HG03103 (cell line): Measurements from ENCODE around the gene CCDC186.

Experiments
- ATAC-seq: cut with Tn5 transposase; IDR thresholded peaks from one replicate; pipeline ENCODE4 v1.9.1; 2021; ENCODE audit warnings: low read depth; ENCODE audit not compliant: unreplicated experiment

The CCDC186 gene

GRCh38 chr10:114118514-114118913 lies 55.5 kb downstream of the CCDC186 start:
- ATAC-seq = no peak

- no peak for ATAC-seq
Measured at GRCh38 chr10:114117728-114118127, 56.3 kb downstream of the CCDC186 start.

GRCh38 chr10:114115661-114116445 lies 58.1 kb downstream of the CCDC186 start:
- ATAC-seq = no peak

GRCh38 chr10:114110174-114110972 lies 63.6 kb downstream of the CCDC186 start:
- ATAC-seq = no peak

GRCh38 chr10:114103284-114103683 lies 70.7 kb downstream of the CCDC186 start:
- ATAC-seq = no peak

GRCh38 chr10:114102256-114102655 lies 71.7 kb downstream of the CCDC186 start:
- no peak for ATAC-seq

GRCh38 chr10:114100848-114101741 lies 72.9 kb downstream of the CCDC186 start:
- no peak for ATAC-seq

- ATAC-seq = no peak
Measured at GRCh38 chr10:114096864-114097263, 77.1 kb downstream of the CCDC186 start.

- no peak for ATAC-seq
Measured at GRCh38 chr10:114095559-114096337, 78.3 kb downstream of the CCDC186 start.

GRCh38 chr10:114094795-114095194 lies 79.2 kb downstream of the CCDC186 start:
- ATAC-seq = no peak

GRCh38 chr10:114087655-114088054 lies 86.3 kb downstream of the CCDC186 start:
- ATAC-seq = no peak

GRCh38 chr10:114087255-114087654 lies 86.7 kb downstream of the CCDC186 start:
- no peak for ATAC-seq

- ATAC-seq = no peak
Measured at GRCh38 chr10:114084215-114084614, 89.8 kb downstream of the CCDC186 start.

- ATAC-seq = no peak
Measured at GRCh38 chr10:114083040-114083439, 91.0 kb downstream of the CCDC186 start.

GRCh38 chr10:114081911-114082583 lies 92.0 kb downstream of the CCDC186 start:
- ATAC-seq = no peak

- ATAC-seq = no peak
Measured at GRCh38 chr10:114079421-114079820, 94.6 kb downstream of the CCDC186 start.

GRCh38 chr10:114078346-114078745 lies 95.7 kb downstream of the CCDC186 start:
- ATAC-seq = no peak

GRCh38 chr10:114077815-114078219 lies 96.2 kb downstream of the CCDC186 start:
- ATAC-seq = no peak

- no peak for ATAC-seq
Measured at GRCh38 chr10:114077347-114077746, 96.7 kb downstream of the CCDC186 start.
